Esophagus (tissue), 2 donors: ENCODE measurements around the gene CPSF4L. TPM values are rescaled to one million over a fixed set of nuclear protein-coding genes. Genes with fewer than 3 reads are reported as not detected.
A peak's percentile ranks its signal among the peaks of the same experiment; 100 is the strongest.

Source experiments
- H3K27ac ChIP-seq, 2 donors: one replicate each; pipeline ENCODE4 v1.5.1; 2013; ENCODE audit warnings: low read depth in 2 of 2, mild to moderate bottlenecking in 2 of 2, inconsistent platforms in 1 of 2, low read length in 1 of 2, moderate library complexity in 1 of 2
- H3K27me3 ChIP-seq, 2 donors: one replicate each; pipeline ENCODE4 v1.6.1; 2013; ENCODE audit warnings: low read length in 2 of 2, control low read depth in 1 of 2, mild to moderate bottlenecking in 1 of 2; ENCODE audit not compliant: insufficient read depth in 2 of 2, control insufficient read depth in 1 of 2
- H3K36me3 ChIP-seq, 2 donors: one replicate each; pipeline ENCODE4 v1.6.1; 2013; ENCODE audit warnings: low read length in 1 of 2; ENCODE audit not compliant: control insufficient read depth in 2 of 2, insufficient read depth in 2 of 2
- H3K4me1 ChIP-seq, 2 donors: one replicate each; pipeline ENCODE4 v1.6.1; 2013; ENCODE audit warnings: low read length in 1 of 2; ENCODE audit not compliant: control insufficient read depth in 2 of 2, insufficient read depth in 2 of 2
- H3K4me3 ChIP-seq, 2 donors: one replicate each; pipeline ENCODE4 v1.5.1; 2013; ENCODE audit warnings: low read length in 2 of 2, mild to moderate bottlenecking in 2 of 2, low read depth in 1 of 2, moderate library complexity in 1 of 2
- H3K9me3 ChIP-seq, 2 donors: one replicate each; pipeline ENCODE4 v1.6.1; 2013; ENCODE audit warnings: mild to moderate bottlenecking in 2 of 2, low read depth in 1 of 2, low read length in 1 of 2, moderate library complexity in 1 of 2; ENCODE audit not compliant: control insufficient read depth in 2 of 2, insufficient read depth in 1 of 2
- WGBS, 2 donors: extraction: QIAGEN DNeasy Blood & Tissue Kit; methylation state at CpG; one replicate each; pipeline ENCODE4 v1.1.7; 2013; 5-methylcytosine and 5-hydroxymethylcytosine counted together
- polyA plus RNA-seq, 2 donors: library from polyadenylated mRNA; stranded (reverse); fragments of 200-250 nt; gene quantifications; one replicate each; pipeline ENCODE4 v1.2.3, GENCODE V29; 2013
- donor health status: healthy with polysubstance abuse.
- donor health status: Bipolar disorder and iron deficiency.

The CPSF4L gene
- polyA plus RNA-seq, 2 donors, result not detected

DNA sequence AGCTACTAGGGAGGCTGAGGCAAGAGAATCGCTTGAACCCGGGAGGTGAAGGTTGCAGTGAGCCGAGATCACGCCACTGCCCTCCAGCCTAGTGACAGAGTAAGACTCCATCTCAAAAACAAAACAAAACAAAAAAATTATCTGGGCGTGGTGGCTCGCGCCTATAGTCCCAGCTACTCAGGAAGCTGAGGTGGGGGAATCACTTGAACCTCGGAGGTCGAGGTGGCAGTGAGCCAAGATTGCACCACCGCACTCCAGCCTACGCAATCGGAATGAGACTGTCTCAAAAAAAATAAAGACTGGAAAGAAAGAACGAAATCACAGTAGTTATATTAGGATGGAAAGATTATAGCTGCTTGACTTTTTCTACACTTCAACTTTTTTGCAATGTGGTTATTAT, 49.9 kb downstream of the CPSF4L start:
- Histone ChIP-seq H3K36me3 (peaks cover 5 to 7% of the 10 kb centered on the region in 2 donors), H3K27ac (no peak overlapping the region), H3K4me1 (peaks cover 0 to 7% of the 10 kb centered on the region in 2 donors), H3K9me3 (no peaks in the 10 kb centered on the region), H3K27me3 (no peaks in the 10 kb centered on the region), H3K4me3 (no peak overlapping the region)
- 64 to 69% methylated on average over 13 of the region's 13 CpGs for WGBS, 2 donors

DNA sequence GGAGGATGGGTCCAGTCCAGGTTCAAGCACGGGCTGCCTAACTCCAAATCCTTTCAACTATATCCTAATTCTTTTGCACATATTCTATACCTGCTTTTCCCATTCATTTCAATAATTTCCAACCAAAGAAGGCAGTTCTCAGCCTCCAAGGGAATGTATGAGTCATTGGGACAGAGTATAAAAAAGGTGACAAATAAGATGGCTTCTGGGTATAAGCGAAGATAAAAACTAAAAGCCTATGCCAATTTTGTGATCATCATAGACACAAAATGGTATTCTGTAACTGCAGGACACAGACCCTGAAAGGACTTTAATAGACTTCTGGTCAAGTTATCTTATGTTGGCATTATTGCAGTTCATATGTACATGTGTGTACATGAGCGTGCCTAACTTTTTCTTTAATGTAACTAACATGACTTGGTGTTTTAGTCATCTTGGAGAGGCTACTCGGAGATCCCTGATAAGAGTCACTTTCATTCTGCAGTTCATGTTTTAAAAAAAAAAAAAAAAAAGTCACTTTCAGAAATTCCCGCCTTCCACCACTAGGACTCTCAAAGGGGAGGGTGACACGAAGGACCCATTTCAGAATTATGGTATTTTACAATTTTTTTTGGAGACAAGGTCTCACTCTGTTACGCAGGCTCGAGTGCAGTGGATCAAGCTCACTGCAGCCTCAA, 51.5 kb downstream of the CPSF4L start:
- peaks cover 0 to 7% of the 10 kb centered on the region in 2 donors for H3K4me1 ChIP-seq
- H3K4me3 ChIP-seq, result no peak overlapping the region
- H3K27ac ChIP-seq, result no peak overlapping the region
- H3K27me3 ChIP-seq, result no peaks in the 10 kb centered on the region
- H3K9me3 ChIP-seq, result no peaks in the 10 kb centered on the region
- 82 to 87% methylated on average over 8 of the region's 8 CpGs for WGBS, 2 donors
- H3K36me3 ChIP-seq, result peaks cover 5 to 17% of the 10 kb centered on the region in 2 donors

- H3K27ac ChIP-seq, result no peak overlapping the region
- H3K27me3 ChIP-seq, result no peaks in the 10 kb centered on the region
- H3K4me1 ChIP-seq, result peaks cover 0 to 7% of the 10 kb centered on the region in 2 donors
- no peak overlapping the region for H3K4me3 ChIP-seq
- H3K9me3 ChIP-seq, result no peaks in the 10 kb centered on the region
- WGBS, 2 donors, result 63 to 75% methylated on average over 13 of the region's 13 CpGs
- H3K36me3 ChIP-seq, result peaks cover 5 to 20% of the 10 kb centered on the region in 2 donors
These were observed 52.2 kb downstream of the CPSF4L start for GRCh38 chr17:73209436-73209835.

DNA sequence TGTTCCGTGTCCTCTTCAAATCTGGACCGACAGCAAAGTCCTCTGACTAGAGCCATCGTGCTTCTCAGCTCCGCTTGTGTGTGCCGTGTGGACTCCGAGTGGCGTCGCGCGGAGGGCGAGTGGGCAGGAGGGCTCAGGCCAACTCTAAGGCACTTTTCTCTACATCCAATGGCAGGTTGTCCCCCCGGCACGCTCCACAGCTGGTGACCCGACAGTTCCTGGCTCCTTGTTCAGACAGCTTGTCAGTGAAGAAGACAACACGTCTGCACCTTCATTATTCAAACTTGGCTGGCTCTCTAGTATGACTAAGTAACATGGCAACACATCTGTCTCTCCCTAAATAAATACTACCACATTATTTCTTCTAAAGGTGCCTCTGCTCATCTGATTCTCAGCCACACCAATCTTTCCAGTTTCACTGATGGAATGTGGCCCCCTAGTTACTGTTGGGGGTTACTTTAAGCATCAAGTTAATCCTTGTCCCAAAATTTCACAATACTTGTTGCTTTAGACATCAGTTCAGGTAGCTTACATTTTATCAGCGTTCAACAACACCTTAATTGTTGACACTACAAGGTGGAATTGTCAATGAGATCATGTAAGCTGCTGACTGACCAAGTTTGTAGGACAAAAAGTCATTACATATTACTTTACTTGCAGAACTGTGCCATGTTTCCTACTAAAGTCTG, 53.4 kb downstream of the CPSF4L start:
- Histone ChIP-seq H3K4me1 (peaks cover 0 to 7% of the 10 kb centered on the region in 2 donors), H3K36me3 (peaks cover 5 to 23% of the 10 kb centered on the region in 2 donors), H3K27me3 (no peaks in the 10 kb centered on the region), H3K9me3 (no peaks in the 10 kb centered on the region), H3K4me3 (no peak overlapping the region), H3K27ac (peak overlapping the region in 1 of 2 donors; percentile 14)
- WGBS, 2 donors, result 78 to 85% methylated on average over 16 of the region's 16 CpGs

DNA sequence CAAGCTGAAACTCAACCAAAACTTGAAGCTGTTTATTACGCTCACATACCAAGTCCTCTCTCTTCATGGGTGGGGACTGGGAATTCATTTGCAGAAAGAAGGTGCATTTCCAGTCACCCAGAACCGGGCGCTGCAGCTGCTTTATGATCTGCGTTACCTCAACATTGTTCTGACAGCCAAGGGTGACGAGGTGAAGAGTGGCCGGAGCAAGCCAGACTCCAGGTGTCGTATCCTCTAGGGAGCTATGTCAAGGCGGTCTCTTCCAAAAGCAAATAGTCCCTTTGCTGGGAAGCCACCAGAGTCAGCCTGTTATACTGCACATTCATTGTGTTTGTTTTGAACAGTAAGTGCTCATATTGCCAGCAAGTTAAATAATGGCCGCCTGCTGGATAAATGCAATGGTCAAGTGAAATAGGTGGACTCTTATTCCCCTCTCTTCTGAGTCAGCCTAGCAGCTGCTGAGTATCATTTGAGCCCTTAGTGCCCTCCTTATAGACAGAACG, 56.2 kb downstream of the CPSF4L start:
- Histone ChIP-seq H3K4me1 (peaks cover 0 to 7% of the 10 kb centered on the region in 2 donors), H3K4me3 (no peak overlapping the region), H3K27me3 (no peaks in the 10 kb centered on the region), H3K27ac (no peak overlapping the region), H3K36me3 (peaks cover 9 to 38% of the 10 kb centered on the region in 2 donors), H3K9me3 (no peaks in the 10 kb centered on the region)
- WGBS, 2 donors, result 85 to 88% methylated on average over 10 of the region's 10 CpGs

- WGBS, 2 donors, result 68 to 74% methylated on average over 10 of the region's 10 CpGs
- no peaks in the 10 kb centered on the region for H3K9me3 ChIP-seq
- no peaks in the 10 kb centered on the region for H3K27me3 ChIP-seq
- no peak overlapping the region for H3K27ac ChIP-seq
- peaks cover 0 to 4% of the 10 kb centered on the region in 2 donors for H3K4me1 ChIP-seq
- H3K36me3 ChIP-seq, result peaks cover 5 to 45% of the 10 kb centered on the region in 2 donors
- no peak overlapping the region for H3K4me3 ChIP-seq
These were observed 57.7 kb downstream of the CPSF4L start for GRCh38 chr17:73203788-73204479.

GRCh38 chr17:73203135-73203787, 58.4 kb downstream of the CPSF4L start:
- H3K4me1 ChIP-seq, result peaks cover 0 to 4% of the 10 kb centered on the region in 2 donors
- no peak overlapping the region for H3K4me3 ChIP-seq
- H3K27ac ChIP-seq, result no peak overlapping the region
- H3K36me3 ChIP-seq, result peaks cover 12 to 52% of the 10 kb centered on the region in 2 donors
- H3K9me3 ChIP-seq, result no peaks in the 10 kb centered on the region
- 33 to 34% methylated on average over 8 of the region's 8 CpGs for WGBS, 2 donors
- H3K27me3 ChIP-seq, result no peaks in the 10 kb centered on the region

DNA sequence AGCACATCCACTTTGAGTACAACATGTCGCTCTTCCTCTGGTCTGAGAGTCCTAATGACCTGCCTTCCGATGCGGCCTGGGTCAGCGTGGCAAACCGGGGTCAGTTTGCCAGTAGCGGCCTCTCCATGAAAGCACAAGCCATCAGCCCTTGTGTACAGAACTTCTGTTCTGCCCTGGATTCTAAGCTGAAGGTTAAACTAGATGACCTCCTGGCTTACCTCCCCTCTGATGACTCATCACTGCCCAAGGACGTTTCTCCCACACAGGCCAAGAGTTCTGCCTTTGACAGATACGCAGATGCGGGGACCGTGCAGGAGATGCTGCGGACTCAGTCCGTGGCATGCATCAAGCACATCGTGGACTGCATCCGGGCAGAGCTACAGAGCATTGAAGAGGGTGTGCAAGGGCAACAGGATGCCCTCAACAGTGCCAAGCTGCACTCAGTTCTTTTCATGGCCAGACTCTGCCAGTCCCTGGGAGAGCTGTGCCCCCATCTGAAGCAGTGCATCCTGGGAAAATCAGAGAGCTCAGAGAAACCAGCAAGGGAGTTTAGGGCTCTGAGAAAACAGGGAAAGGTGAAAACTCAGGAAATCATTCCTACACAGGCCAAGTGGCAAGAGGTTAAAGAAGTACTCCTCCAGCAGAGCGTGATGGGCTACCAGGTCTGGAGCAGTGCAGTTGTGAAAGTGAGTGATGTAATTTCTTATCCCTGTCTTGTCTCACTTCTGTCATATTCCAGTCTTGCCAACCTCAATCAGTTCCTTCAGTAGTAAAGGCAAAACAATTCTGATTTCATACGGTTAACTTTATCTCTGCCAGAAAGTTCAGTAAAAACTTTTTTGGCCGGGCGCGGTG, 60.2 kb downstream of the CPSF4L start:
- H3K4me3 ChIP-seq, result no peak overlapping the region
- H3K36me3 ChIP-seq, result peaks cover 21 to 57% of the 10 kb centered on the region in 2 donors
- WGBS, 2 donors, result 79 to 87% methylated on average over 19 of the region's 19 CpGs
- no peaks in the 10 kb centered on the region for H3K27me3 ChIP-seq
- H3K27ac ChIP-seq, result no peak overlapping the region
- no peaks in the 10 kb centered on the region for H3K9me3 ChIP-seq
- H3K4me1 ChIP-seq, result no peaks in the 10 kb centered on the region
